ENCODE measurements around the gene SHC2.

Gene SHC2

DNA sequence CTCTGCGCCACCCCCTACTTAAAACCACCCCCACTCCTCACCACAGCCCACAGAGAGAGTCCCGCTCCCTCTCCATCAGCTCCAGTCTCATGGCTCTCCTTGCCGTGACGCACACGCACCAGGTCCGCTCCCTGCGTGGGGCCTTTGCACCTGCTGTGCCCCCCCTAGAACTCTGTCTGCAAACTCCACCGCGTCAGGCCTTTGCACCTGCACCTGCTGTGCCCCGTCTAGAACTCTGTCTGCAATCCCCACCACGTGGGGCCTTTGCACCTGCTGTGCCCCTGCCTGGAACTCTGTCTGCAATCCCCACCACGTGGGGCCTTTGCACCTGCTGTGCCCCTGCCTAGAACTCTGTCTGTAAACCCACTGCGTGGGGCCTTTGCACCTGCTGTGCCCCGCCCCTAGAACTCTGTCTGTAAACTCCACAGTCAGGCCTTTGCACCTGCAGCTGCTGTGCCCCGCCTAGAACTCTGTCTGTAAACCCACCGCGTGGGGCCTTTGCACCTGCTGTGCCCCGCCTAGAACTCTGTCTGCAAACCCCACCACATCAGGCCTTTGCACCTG, 4.2 kb downstream of the SHC2 start:
- Histone ChIP-seq H3K36me3 (ENCODE audit: control insufficient read depth in 1 of 2, insufficient read depth in 2 of 2, low read depth in 1 of 2, low read length in 2 of 2) (no peaks in the 10 kb centered on the region), H3K14ac (ENCODE audit: low read length in 2 of 2) (no peak overlapping the region), H3K4me3 (ENCODE audit: insufficient read depth in 1 of 2, low read depth in 1 of 2, low read length in 2 of 2) (no peak overlapping the region), H2BK12ac (ENCODE audit: low read length in 2 of 2) (no peak overlapping the region), H3K9me3 (ENCODE audit: control insufficient read depth, low read length) (no peaks in the 10 kb centered on the region), H2BK5ac (ENCODE audit: low read depth, low read length, poor library complexity, severe bottlenecking) (no peak overlapping the region), H2AFZ (ENCODE audit: low read depth, low read length) (no peak overlapping the region), H3K9ac (ENCODE audit: low read length) (no peak overlapping the region), H3K18ac (ENCODE audit: low read depth in 1 of 2, low read length in 2 of 2) (no peak overlapping the region), H2AK5ac (ENCODE audit: low read length, severe bottlenecking) (no peak overlapping the region), H2BK15ac (ENCODE audit: low read depth, poor library complexity, severe bottlenecking) (no peak overlapping the region), H3K4me2 (ENCODE audit: low read length, poor library complexity, severe bottlenecking) (no peak overlapping the region), H3K27me3 (ENCODE audit: control insufficient read depth in 1 of 2, insufficient read depth in 1 of 2, low read length in 2 of 2) (peaks cover 0 to 24% of the 10 kb centered on the region in 2 experiments), H4K8ac (ENCODE audit: low read length) (no peak overlapping the region), H4K91ac (ENCODE audit: low read length) (no peak overlapping the region), H3K4me1 (ENCODE audit: control insufficient read depth, insufficient read depth, low read depth, low read length) (peaks cover 15% of the 10 kb centered on the region), H3K27ac (ENCODE audit: low read length, poor library complexity, severe bottlenecking) (no peak overlapping the region), H3K23ac (ENCODE audit: low read length in 2 of 2) (no peak overlapping the region), H3K4ac (ENCODE audit: low read depth in 1 of 2, low read length in 2 of 2) (no peak overlapping the region), H3K79me1 (replicated peaks; ENCODE audit: low read length, poor library complexity, severe bottlenecking) (no peaks in the 10 kb centered on the region), H2BK120ac (ENCODE audit: low read depth, low read length) (no peak overlapping the region)
- no peak for DNase-seq
- WGBS: 91% methylated on average over 18 of the region's 18 CpGs

DNA sequence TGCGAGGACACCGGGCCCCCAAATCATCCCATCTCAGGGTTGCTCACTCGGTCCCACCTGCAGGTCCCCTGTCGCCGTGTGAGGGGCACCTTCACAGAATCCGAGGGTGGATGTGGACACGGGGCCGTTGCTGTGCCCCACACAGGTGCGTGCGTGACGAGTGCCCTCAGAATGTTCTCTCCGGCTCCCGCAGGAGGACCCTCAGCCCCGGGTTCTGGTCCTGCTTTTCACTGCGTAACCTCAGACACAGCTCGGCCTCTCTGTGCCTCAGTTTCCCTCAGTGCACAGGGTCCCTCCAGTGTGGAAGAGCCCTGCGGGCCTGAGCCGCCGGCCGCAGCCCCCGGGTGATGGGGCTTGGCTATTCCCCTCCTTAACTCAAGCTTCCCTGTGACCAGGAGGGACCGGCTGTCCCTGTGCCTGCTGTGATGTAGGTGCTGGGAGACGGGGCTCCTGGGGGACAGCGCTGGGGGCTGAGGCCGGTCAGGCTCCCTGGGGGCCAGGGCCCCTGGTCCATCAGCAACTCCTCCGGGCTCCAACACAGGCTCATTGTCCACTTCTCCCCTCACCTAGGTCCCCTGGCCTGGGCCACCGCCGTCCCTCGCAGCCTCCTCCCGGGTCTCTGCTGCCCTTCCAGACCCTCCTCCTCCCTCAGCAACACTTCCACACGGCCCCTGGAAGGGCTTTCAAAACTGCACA, 4.8 kb downstream of the SHC2 start:
- Histone ChIP-seq H3K4me2 (ENCODE audit: low read length, poor library complexity, severe bottlenecking) (no peak overlapping the region), H2AK5ac (ENCODE audit: low read length, severe bottlenecking) (no peak overlapping the region), H2BK5ac (ENCODE audit: low read depth, low read length, poor library complexity, severe bottlenecking) (no peak overlapping the region), H3K9ac (ENCODE audit: low read length) (no peak overlapping the region), H4K91ac (ENCODE audit: low read length) (no peak overlapping the region), H2BK15ac (ENCODE audit: low read depth, poor library complexity, severe bottlenecking) (no peak overlapping the region), H2AFZ (ENCODE audit: low read depth, low read length) (no peak overlapping the region), H3K27ac (ENCODE audit: low read length, poor library complexity, severe bottlenecking) (no peak overlapping the region), H3K18ac (ENCODE audit: low read depth in 1 of 2, low read length in 2 of 2) (no peak overlapping the region), H3K36me3 (ENCODE audit: control insufficient read depth in 1 of 2, insufficient read depth in 2 of 2, low read depth in 1 of 2, low read length in 2 of 2) (no peaks in the 10 kb centered on the region), H3K23ac (ENCODE audit: low read length in 2 of 2) (no peak overlapping the region), H3K14ac (ENCODE audit: low read length in 2 of 2) (no peak overlapping the region), H3K27me3 (ENCODE audit: control insufficient read depth in 1 of 2, insufficient read depth in 1 of 2, low read length in 2 of 2) (peaks cover 0 to 18% of the 10 kb centered on the region in 2 experiments), H4K8ac (ENCODE audit: low read length) (no peak overlapping the region), H2BK12ac (ENCODE audit: low read length in 2 of 2) (no peak overlapping the region), H3K4me1 (ENCODE audit: control insufficient read depth, insufficient read depth, low read depth, low read length) (peaks cover 10% of the 10 kb centered on the region), H3K79me1 (replicated peaks; ENCODE audit: low read length, poor library complexity, severe bottlenecking) (no peaks in the 10 kb centered on the region), H2BK120ac (ENCODE audit: low read depth, low read length) (no peak overlapping the region), H3K9me3 (ENCODE audit: control insufficient read depth, low read length) (no peaks in the 10 kb centered on the region), H3K4ac (ENCODE audit: low read depth in 1 of 2, low read length in 2 of 2) (no peak overlapping the region), H3K4me3 (ENCODE audit: insufficient read depth in 1 of 2, low read depth in 1 of 2, low read length in 2 of 2) (no peak overlapping the region)
- no peak for DNase-seq
- WGBS: 91% methylated on average over 31 of the region's 31 CpGs

DNA sequence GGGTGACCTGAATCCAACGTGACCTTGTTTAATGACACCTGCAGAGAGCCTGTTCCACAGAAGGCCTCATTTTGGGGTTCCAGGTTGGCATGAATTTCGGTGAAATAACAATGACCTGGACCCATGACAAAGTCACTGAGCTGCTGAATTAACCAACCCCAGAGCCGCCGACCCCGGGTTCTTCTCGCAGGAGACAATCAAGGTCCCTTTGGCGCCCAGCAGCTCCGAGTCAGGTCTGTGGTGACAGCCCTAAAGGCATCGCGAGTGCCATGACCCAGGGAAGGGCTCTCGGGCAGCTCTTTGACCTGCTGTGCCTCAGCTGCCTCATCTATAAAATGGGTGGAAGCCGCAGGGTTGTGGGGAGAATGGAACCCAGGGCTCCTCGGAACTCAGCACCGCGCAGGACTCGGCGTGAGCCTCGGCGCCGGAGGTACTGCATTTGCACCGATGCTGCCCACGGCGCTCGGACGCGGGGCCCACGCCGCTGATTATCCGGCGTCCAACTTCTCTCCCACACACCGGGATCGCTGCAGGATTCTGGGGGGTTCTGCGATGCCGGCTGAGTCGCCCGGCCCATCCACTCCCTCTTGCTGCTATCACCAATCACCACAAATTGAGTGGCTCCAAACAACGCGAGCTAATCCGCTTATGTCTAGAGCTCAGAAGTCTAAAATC, 5.7 kb downstream of the SHC2 start:
- Histone ChIP-seq H2AK5ac (ENCODE audit: low read length, severe bottlenecking) (no peak overlapping the region), H3K14ac (ENCODE audit: low read length in 2 of 2) (no peak overlapping the region), H2BK120ac (ENCODE audit: low read depth, low read length) (no peak overlapping the region), H3K79me1 (replicated peaks; ENCODE audit: low read length, poor library complexity, severe bottlenecking) (no peaks in the 10 kb centered on the region), H2BK12ac (ENCODE audit: low read length in 2 of 2) (no peak overlapping the region), H3K27me3 (ENCODE audit: control insufficient read depth in 1 of 2, insufficient read depth in 1 of 2, low read length in 2 of 2) (peaks cover 0 to 18% of the 10 kb centered on the region in 2 experiments), H3K4me2 (ENCODE audit: low read length, poor library complexity, severe bottlenecking) (no peak overlapping the region), H3K18ac (ENCODE audit: low read depth in 1 of 2, low read length in 2 of 2) (no peak overlapping the region), H4K91ac (ENCODE audit: low read length) (no peak overlapping the region), H3K9me3 (ENCODE audit: control insufficient read depth, low read length) (no peaks in the 10 kb centered on the region), H3K4me3 (ENCODE audit: insufficient read depth in 1 of 2, low read depth in 1 of 2, low read length in 2 of 2) (no peak overlapping the region), H3K27ac (ENCODE audit: low read length, poor library complexity, severe bottlenecking) (no peak overlapping the region), H3K4me1 (ENCODE audit: control insufficient read depth, insufficient read depth, low read depth, low read length) (peaks cover 4% of the 10 kb centered on the region), H3K23ac (ENCODE audit: low read length in 2 of 2) (no peak overlapping the region), H3K4ac (ENCODE audit: low read depth in 1 of 2, low read length in 2 of 2) (no peak overlapping the region), H2BK5ac (ENCODE audit: low read depth, low read length, poor library complexity, severe bottlenecking) (no peak overlapping the region), H2AFZ (ENCODE audit: low read depth, low read length) (no peak overlapping the region), H4K8ac (ENCODE audit: low read length) (no peak overlapping the region), H2BK15ac (ENCODE audit: low read depth, poor library complexity, severe bottlenecking) (no peak overlapping the region), H3K9ac (ENCODE audit: low read length) (no peak overlapping the region), H3K36me3 (ENCODE audit: control insufficient read depth in 1 of 2, insufficient read depth in 2 of 2, low read depth in 1 of 2, low read length in 2 of 2) (no peaks in the 10 kb centered on the region)
- DNase-seq: no peak
- 97% methylated on average over 39 of the region's 39 CpGs for WGBS

DNA sequence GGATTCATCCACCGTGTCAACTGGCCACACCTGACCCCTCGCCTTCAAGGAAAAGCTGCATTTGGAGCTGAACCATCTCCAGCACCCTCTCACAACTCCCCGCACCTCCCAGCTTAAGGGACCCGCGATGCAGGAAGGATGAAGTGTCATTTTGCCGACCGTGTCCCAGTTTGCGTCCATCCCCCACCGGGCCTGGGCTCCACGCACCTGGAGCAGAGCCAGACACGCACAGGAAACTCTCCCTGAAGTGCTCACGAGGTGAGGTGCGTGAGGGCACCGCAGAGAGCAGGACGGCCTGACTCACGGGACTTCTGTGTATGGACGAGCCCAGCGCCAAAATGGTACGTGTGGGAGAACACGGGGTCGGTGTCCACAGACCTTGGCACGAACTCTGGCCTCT, 7.2 kb downstream of the SHC2 start:
- Histone ChIP-seq H3K27me3 (ENCODE audit: control insufficient read depth in 1 of 2, insufficient read depth in 1 of 2, low read length in 2 of 2) (peaks cover 0 to 10% of the 10 kb centered on the region in 2 experiments), H3K36me3 (ENCODE audit: control insufficient read depth in 1 of 2, insufficient read depth in 2 of 2, low read depth in 1 of 2, low read length in 2 of 2) (no peaks in the 10 kb centered on the region), H3K4me2 (ENCODE audit: low read length, poor library complexity, severe bottlenecking) (no peak overlapping the region), H3K14ac (ENCODE audit: low read length in 2 of 2) (no peak overlapping the region), H2BK120ac (ENCODE audit: low read depth, low read length) (no peak overlapping the region), H3K9ac (ENCODE audit: low read length) (no peak overlapping the region), H3K79me1 (replicated peaks; ENCODE audit: low read length, poor library complexity, severe bottlenecking) (no peaks in the 10 kb centered on the region), H2AK5ac (ENCODE audit: low read length, severe bottlenecking) (no peak overlapping the region), H3K27ac (ENCODE audit: low read length, poor library complexity, severe bottlenecking) (no peak overlapping the region), H3K4me1 (ENCODE audit: control insufficient read depth, insufficient read depth, low read depth, low read length) (no peaks in the 10 kb centered on the region), H2BK5ac (ENCODE audit: low read depth, low read length, poor library complexity, severe bottlenecking) (no peak overlapping the region), H3K4ac (ENCODE audit: low read depth in 1 of 2, low read length in 2 of 2) (no peak overlapping the region), H2BK15ac (ENCODE audit: low read depth, poor library complexity, severe bottlenecking) (no peak overlapping the region), H3K4me3 (ENCODE audit: insufficient read depth in 1 of 2, low read depth in 1 of 2, low read length in 2 of 2) (no peak overlapping the region), H3K9me3 (ENCODE audit: control insufficient read depth, low read length) (no peaks in the 10 kb centered on the region), H3K18ac (ENCODE audit: low read depth in 1 of 2, low read length in 2 of 2) (no peak overlapping the region), H4K91ac (ENCODE audit: low read length) (no peak overlapping the region), H4K8ac (ENCODE audit: low read length) (no peak overlapping the region), H2BK12ac (ENCODE audit: low read length in 2 of 2) (no peak overlapping the region), H3K23ac (ENCODE audit: low read length in 2 of 2) (no peak overlapping the region), H2AFZ (ENCODE audit: low read depth, low read length) (no peak overlapping the region)
- WGBS: 94% methylated on average over 22 of the region's 22 CpGs
- no peak for DNase-seq
